ENCODE results near the gene TTLL10. TPM values are rescaled to one million over a fixed set of nuclear protein-coding genes. Genes with fewer than 3 reads are reported as not detected.

TTLL10 gene
- total and polyA plus RNA-seq, 2 of the 8 experiments (the other 6 are each of a cell fraction or from before 2014, with no cell fraction given): 1.1 to 1.7 TPM

DNA sequence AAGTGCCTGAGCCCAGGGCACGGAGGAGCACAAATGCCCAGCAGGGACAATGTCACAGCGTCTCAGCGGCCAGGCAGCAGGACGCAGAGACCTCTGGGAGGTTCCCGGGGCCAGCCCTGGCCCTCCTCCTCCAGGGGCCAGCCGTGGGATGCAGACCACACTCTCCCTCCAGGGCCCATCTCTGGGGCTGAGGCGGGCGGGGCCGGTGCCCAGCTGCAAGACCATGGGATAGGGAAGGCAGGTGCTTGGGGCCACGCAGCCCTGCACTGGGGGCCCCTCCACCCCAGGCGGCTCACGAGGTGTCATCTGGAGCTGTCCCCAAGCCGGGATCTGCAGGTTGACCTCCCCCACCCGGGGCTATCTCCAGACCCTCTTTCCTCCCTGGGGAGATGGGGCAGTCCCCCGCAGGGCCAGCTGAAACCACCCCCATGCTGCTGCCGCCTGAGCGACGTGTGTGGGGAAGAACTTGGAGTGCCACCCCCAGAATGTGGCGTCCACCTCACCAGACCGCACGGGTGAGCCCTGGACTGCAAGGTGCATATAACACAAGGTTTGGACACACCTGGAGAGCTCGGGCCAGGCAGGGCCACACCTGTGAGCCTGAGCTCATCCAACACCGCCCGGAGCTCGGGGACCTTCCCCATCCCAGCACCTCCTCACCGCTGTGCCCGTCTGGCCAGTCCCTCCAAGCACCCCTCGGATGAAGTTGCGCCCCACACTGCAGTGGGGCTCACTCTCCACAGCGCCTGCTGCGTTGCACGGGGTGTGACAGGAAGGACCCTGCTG is 4.1 kb upstream of the TTLL10 start:
- Histone ChIP-seq H2BK12ac (ENCODE audit: low read depth, low read length) (no peak overlapping the region; the same call in 1 of the 2 replicates), H3K79me1 (ENCODE audit: low read depth, low read length) (no peaks in the 10 kb centered on the region; the same call in 1 of the 2 replicates), H3K27me3 (replicated peaks in 1 of 4; ENCODE audit: control insufficient read depth in 3 of 4, extremely low read depth in 1 of 4, insufficient read depth in 3 of 4, low read length in 3 of 4) (0 out of 7 replicates have a peak, but pooled peaks cover 0 to 2% (median 0%) of the 10 kb centered on the region in 4 experiments), H3K4me1 (replicated peaks in 1 of 4; ENCODE audit: control insufficient read depth in 3 of 4, insufficient read depth in 4 of 4, low read length in 3 of 4) (peaks cover 0 to 31% (median 16%) of the 10 kb centered on the region in 4 experiments; a peak in 6 of 7 replicates), H3K4me3 (ENCODE audit: extremely low read depth in 1 of 4, insufficient read depth in 2 of 4, low read depth in 3 of 4, low read length in 4 of 4) (no peak overlapping the region), H4K5ac (ENCODE audit: insufficient read length, low read depth, low read length) (no peak overlapping the region), H2AK5ac (ENCODE audit: low read depth, low read length) (no peak overlapping the region), H3K9ac (replicated peaks in 1 of 4; ENCODE audit: extremely low read depth in 1 of 4, low read depth in 3 of 4, low read length in 3 of 4) (no peak overlapping the region), H3K27ac (ENCODE audit: low read depth, low read length) (no peak overlapping the region), H3K18ac (ENCODE audit: extremely low read depth, low read length) (no peak overlapping the region), H3K23me2 (ENCODE audit: low read depth, low read length) (no peaks in the 10 kb centered on the region), H2BK120ac (replicated peaks; ENCODE audit: low read depth, low read length) (no peak overlapping the region), H3K23ac (ENCODE audit: insufficient read length) (no peak overlapping the region), H2AFZ (ENCODE audit: low read length) (no peak overlapping the region), H3K79me2 (ENCODE audit: control insufficient read depth in 1 of 2, insufficient read depth in 2 of 2, low read length in 2 of 2) (no peaks in the 10 kb centered on the region; a peak in 1 of 4 replicates), H4K8ac (ENCODE audit: extremely low read depth, insufficient read depth, low read length) (no peak overlapping the region), H2BK15ac (ENCODE audit: low read length) (no peak overlapping the region), H3K4ac (replicated peaks; ENCODE audit: insufficient read length, low read depth, low read length) (no peak overlapping the region), H3K56ac (replicated peaks; ENCODE audit: insufficient read length, low read depth, low read length) (no peak overlapping the region), H2BK20ac (ENCODE audit: low read length) (0 out of 2 replicates have a peak overlapping the region, but pooled peaks have one; percentile 43), H4K91ac (replicated peaks; ENCODE audit: insufficient read length, low read length) (peak overlapping the region; percentile 77), H4K20me1 (replicated peaks in 1 of 2; ENCODE audit: control insufficient read depth in 1 of 2, insufficient read depth in 2 of 2, low read length in 2 of 2) (no peaks in the 10 kb centered on the region), H2BK5ac (ENCODE audit: low read depth, low read length) (peak overlapping the region; percentile 60; the same call in 1 of the 2 replicates), H3K9me3 (ENCODE audit: insufficient read depth in 2 of 2, low read depth in 1 of 2, low read length in 1 of 2) (no peaks in the 10 kb centered on the region), H3K4me2 (ENCODE audit: insufficient read depth in 1 of 2, low read depth in 2 of 2, low read length in 2 of 2) (no peak overlapping the region), H3K36me3 (ENCODE audit: control insufficient read depth in 2 of 4, insufficient read depth in 4 of 4, low read length in 3 of 4) (no peaks in the 10 kb centered on the region), H3K14ac (ENCODE audit: insufficient read length) (no peak overlapping the region)
- POLR2A ChIA-PET (ENCODE audit: partially characterized antibody): interaction anchor here (1.0 to 1.2 kb wide), 2 partner anchors 16 to 73 kb away, joined by 3 read pairs; no protein-coding TSS in a partner anchor
- CTCF ChIA-PET (ENCODE audit: partially characterized antibody): interaction anchor here (0.6 to 1.8 kb wide), 5 partner anchors 45 to 208 kb away, joined by 3 to 7 read pairs (median 3); no protein-coding TSS in a partner anchor
- 89% methylated on average over 29 of the region's 32 CpGs; no CpG with 5 or more reads in 1 of the 2 experiments for WGBS, 2 experiments (ENCODE audit: extremely low coverage in 1 of 2, insufficient coverage in 1 of 2, insufficient read length in 1 of 2, insufficient replicate concordance in 2 of 2, low coverage in 1 of 2, low lambda C conversion rate in 2 of 2, missing lambda C conversion rate in 1 of 2)
- DNase-seq (ENCODE audit: low read depth in 1 of 2, low spot score in 2 of 2): peak in 1 of 2 experiments; percentile 53
- no peak for FAIRE-seq
- TF ChIP-seq CBX8 (IDR thresholded peaks at IDR 0.05; ENCODE audit: borderline replicate concordance, low read depth, low read length) (no peak), RBBP5 (IDR thresholded peaks at IDR 0.05; ENCODE audit: borderline replicate concordance, low read depth, low read length) (no peak), RFX5 (IDR thresholded peaks at IDR 0.05; ENCODE audit: borderline replicate concordance, low read depth, low read length) (no peak), SP1 (IDR thresholded peaks at IDR 0.05; ENCODE audit: low read depth, low read length) (no peak), HDAC6 (IDR thresholded peaks at IDR 0.05; ENCODE audit: low read depth, low read length) (no peak), POLR2A (IDR thresholded peaks at IDR 0.05; ENCODE audit: control extremely low read depth in 1 of 2, low read depth in 2 of 2, low read length in 2 of 2) (no peak), SIRT6 (IDR thresholded peaks at IDR 0.05; ENCODE audit: low read length) (no peak), TBP (IDR thresholded peaks at IDR 0.05; ENCODE audit: low read depth, low read length) (no peak)
- TF ChIP-seq, protein P1, sequence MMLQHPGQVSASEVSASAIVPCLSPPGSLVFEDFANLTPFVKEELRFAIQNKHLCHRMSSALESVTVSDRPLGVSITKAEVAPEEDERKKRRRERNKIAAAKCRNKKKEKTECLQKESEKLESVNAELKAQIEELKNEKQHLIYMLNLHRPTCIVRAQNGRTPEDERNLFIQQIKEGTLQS (IDR thresholded peaks at IDR 0.05; ENCODE audit: insufficient read depth, low read depth, low read length): no peak
- TF ChIP-seq, protein P2, sequence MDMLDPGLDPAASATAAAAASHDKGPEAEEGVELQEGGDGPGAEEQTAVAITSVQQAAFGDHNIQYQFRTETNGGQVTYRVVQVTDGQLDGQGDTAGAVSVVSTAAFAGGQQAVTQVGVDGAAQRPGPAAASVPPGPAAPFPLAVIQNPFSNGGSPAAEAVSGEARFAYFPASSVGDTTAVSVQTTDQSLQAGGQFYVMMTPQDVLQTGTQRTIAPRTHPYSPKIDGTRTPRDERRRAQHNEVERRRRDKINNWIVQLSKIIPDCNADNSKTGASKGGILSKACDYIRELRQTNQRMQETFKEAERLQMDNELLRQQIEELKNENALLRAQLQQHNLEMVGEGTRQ (IDR thresholded peaks at IDR 0.05; ENCODE audit: low read length): no peak

Measured in H1 (cell line).